Measurements from ENCODE around the gene SPEN. TPM values are rescaled to one million over a fixed set of nuclear protein-coding genes. Genes with fewer than 3 reads are reported as not detected.
"Not testable (repeated sequence)": the region's sequence is repeated elsewhere in the genome, so short reads cannot be mapped to it uniquely, and the experiment has no call there.

SPEN gene
- total and polyA plus RNA-seq, 11 donors = 11.0 to 41.5 (median 21.8) TPM

DNA sequence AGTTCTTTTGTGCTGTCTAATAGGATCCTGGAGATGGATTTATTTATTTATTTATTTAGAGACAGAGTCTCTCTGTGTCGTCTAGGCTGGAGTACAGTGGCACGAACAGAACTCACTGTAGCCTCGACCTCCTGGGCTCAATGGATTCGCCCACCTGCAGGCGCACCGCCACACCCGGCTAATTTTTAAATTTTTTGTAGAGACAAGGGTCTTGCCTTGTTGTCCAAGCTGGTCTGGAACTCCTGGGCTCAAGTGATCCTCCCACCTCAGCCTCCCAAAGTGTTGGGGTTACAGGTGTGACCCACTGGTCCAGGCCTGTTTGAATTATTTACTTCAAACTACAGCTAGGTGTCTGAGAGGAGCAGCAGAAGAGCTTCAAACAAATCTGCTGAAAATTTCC, 9.6 kb upstream of the SPEN start:
- no peaks in the 10 kb centered on the region for H3K36me3 ChIP-seq
- no peaks in the 10 kb centered on the region for H3K27me3 ChIP-seq
- intact Hi-C loops (cut with DNase I) = loop anchor here in 3 of 10 donors (1.0 to 10.0 kb wide), 3 partner anchors 8 to 137 kb away; partner anchors contain the start of gene ZBTB17 (in 1 of the 3)
- peak overlapping the region in 2 of 12 donors; percentile 19 to 92 for H3K4me3 ChIP-seq
- H3K4me1 ChIP-seq = peaks cover 0 to 29% (median 7%) of the 10 kb centered on the region in 12 donors
- WGBS, 4 donors = 94 to 96% (median 95%) methylated on average over 7 of the region's 7 CpGs
- peak overlapping the region in 4 of 12 donors; percentile 98 to 100 (median 99) for H3K27ac ChIP-seq
- TF ChIP-seq POLR2A (IDR thresholded peaks at IDR 0.05) = no peak
- TF ChIP-seq, protein P1, sequence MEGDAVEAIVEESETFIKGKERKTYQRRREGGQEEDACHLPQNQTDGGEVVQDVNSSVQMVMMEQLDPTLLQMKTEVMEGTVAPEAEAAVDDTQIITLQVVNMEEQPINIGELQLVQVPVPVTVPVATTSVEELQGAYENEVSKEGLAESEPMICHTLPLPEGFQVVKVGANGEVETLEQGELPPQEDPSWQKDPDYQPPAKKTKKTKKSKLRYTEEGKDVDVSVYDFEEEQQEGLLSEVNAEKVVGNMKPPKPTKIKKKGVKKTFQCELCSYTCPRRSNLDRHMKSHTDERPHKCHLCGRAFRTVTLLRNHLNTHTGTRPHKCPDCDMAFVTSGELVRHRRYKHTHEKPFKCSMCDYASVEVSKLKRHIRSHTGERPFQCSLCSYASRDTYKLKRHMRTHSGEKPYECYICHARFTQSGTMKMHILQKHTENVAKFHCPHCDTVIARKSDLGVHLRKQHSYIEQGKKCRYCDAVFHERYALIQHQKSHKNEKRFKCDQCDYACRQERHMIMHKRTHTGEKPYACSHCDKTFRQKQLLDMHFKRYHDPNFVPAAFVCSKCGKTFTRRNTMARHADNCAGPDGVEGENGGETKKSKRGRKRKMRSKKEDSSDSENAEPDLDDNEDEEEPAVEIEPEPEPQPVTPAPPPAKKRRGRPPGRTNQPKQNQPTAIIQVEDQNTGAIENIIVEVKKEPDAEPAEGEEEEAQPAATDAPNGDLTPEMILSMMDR (IDR thresholded peaks at IDR 0.05) = no peak
- H3K9me3 ChIP-seq = no peaks in the 10 kb centered on the region
- ATAC-seq (no peak), DNase-seq (no peak)

DNA sequence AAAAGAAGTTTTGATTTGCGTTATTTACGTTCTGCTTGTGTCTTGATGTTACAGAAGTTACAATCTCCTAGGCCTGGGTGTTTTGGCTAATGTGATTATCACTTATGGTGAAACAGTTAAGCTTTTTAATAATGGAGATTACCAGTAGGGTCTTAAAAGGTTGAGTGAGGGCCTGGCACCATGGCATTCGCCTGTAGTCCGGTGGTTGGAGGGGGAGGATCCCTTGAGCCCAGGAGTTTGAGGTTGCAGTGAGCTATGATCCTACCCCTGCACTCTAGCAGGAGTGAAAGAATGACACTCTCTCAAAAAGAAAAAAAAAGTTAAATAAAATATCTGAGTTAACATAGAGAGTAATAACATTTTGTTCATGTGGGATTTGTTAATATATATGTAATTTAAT, 8.8 kb upstream of the SPEN start:
- Histone ChIP-seq H3K27me3 (no peaks in the 10 kb centered on the region), H3K36me3 (no peaks in the 10 kb centered on the region), H3K27ac (no peak overlapping the region), H3K9me3 (no peaks in the 10 kb centered on the region), H3K4me3 (no peak overlapping the region), H3K4me1 (peaks cover 0 to 25% (median 7%) of the 10 kb centered on the region in 12 donors)
- 92 to 99% (median 95%) methylated on average over 4 of the region's 4 CpGs for WGBS, 4 donors
- DNase-seq (no peak), ATAC-seq (no peak)
- intact Hi-C loops (cut with DNase I) = loop anchor here in 2 of 10 donors (10.0 kb wide), 2 partner anchors 46 to 136 kb away; partner anchors contain the start of gene ZBTB17 (in 1 of the 2)
- TF ChIP-seq, protein P1 (IDR thresholded peaks at IDR 0.05) = no peak
- TF ChIP-seq POLR2A (IDR thresholded peaks at IDR 0.05) = no peak

DNA sequence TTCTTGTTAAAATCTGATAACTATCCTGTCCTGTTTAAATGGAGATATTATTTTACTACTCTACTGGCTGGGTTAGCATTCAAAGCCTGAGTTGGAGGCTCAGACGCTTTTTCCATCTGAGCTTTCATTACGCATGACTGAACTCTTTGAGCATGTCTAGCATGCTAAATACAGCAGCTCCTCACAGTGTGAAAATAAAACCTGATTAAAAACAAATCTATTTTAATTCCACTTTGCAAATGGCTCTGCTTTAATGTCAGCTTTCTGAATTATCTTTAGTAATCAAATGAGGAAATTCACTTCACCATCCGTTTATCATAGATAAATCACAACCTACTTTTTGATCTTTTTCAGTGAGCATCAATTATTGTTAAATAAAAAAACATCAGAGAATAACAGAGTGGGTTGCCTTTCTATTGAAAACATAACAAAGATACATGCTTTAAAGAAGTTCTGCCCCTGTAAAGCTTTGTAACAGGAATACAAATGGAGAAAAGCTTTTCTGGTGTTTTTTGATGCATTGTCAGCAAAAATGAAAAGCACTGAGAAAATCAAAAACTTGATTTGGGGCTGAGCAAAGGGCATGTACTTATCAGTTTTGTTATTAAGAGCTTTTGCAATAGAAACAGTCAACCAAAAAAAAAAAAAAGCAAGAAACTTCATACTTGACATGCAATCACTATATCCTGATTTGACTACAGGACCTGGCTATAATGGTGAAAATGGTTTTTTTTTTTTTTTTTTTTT, 3.5 kb upstream of the SPEN start:
- DNase-seq = no peak
- TF ChIP-seq, protein P1 (IDR thresholded peaks at IDR 0.05) = no peak
- TF ChIP-seq POLR2A (IDR thresholded peaks at IDR 0.05) = no peak
- Histone ChIP-seq H3K4me3 (no peak overlapping the region), H3K27me3 (no peaks in the 10 kb centered on the region), H3K9me3 (no peaks in the 10 kb centered on the region), H3K27ac (peak overlapping the region in 9 of 12 donors; percentile 4 to 62 (median 36)), H3K36me3 (no peaks in the 10 kb centered on the region), H3K4me1 (peaks cover 0 to 31% (median 17%) of the 10 kb centered on the region in 12 donors)
- no peak for ATAC-seq
- intact Hi-C loops (cut with DNase I) = loop anchor here in 1 of 10 donors (5.0 kb wide), 1 partner anchor 43 kb away; no protein-coding TSS in a partner anchor
- 42 to 53% (median 49%) methylated on average over 3 of the region's 3 CpGs for WGBS, 4 donors

DNA sequence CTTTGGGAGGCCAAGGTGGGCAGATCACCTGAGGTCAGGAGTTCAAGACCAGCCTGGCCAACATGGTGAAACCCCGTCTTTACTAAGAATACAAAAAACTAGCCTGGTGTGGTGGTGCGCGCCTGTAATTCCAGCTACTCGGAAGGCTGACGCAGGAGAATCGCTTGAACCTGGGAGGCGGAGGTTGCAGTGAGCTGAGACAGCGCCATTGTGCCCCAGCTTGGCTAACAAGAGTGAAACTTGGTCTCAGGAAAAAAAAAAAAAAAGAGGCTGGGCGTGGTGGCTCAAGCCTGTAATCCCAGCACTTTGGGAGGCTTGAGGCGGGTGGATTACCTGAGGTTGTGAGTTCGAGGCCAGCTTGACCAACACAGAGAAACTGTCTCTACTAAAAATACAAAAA, 1.5 kb upstream of the SPEN start:
- H3K27me3 ChIP-seq, DNase-seq, ATAC-seq, H3K9me3 ChIP-seq, H3K36me3 ChIP-seq: not testable (repeated sequence)
- 95 to 99% (median 97%) methylated on average over 11 of the region's 11 CpGs for WGBS, 4 donors
- Histone ChIP-seq H3K4me1 (peaks cover 4 to 45% (median 29%) of the 10 kb centered on the region in 12 donors), H3K4me3 (peak overlapping the region in 1 of 12 donors; percentile 94), H3K27ac (peak overlapping the region in 3 of 12 donors; percentile 95 to 98 (median 97))
- intact Hi-C loops (cut with DNase I) = loop anchor here in 4 of 10 donors (1.0 to 5.0 kb wide), 2 partner anchors 9 to 41 kb away; no protein-coding TSS in a partner anchor
